H1 (cell line): Measurements from ENCODE around the gene EPB41L2. TPM values are rescaled to one million over a fixed set of nuclear protein-coding genes. Genes with fewer than 3 reads are reported as not detected.

ENCODE experiments used
- ATF2 ChIP-seq: IDR thresholded peaks from 2 replicates; pipeline ENCODE4 v1.6.1; 2012; ENCODE audit warnings: low read length, inconsistent platforms
- CREB1 ChIP-seq: IDR thresholded peaks from 2 replicates; pipeline ENCODE4 v1.6.1; 2012; ENCODE audit warnings: inconsistent platforms
- CTCF ChIP-seq, 3 experiments: IDR thresholded peaks; 1 replicate in 2 of 3; 2 replicates in 1 of 3; pipeline versions ENCODE4 v1.5.1 to v1.6.1; 2011; ENCODE audit warnings: low read length in 3 of 3, mild to moderate bottlenecking in 3 of 3, inconsistent platforms in 2 of 3, low read depth in 1 of 3, moderate library complexity in 1 of 3; ENCODE audit not compliant: insufficient read depth in 1 of 3; ENCODE audit errors: control extremely low read depth in 1 of 3
- EP300 ChIP-seq, 2 experiments: IDR thresholded peaks; 1 replicate in 1 of 2; 2 replicates in 1 of 2; pipeline ENCODE4 v1.6.1; 2011 to 2012; ENCODE audit warnings: low read depth in 2 of 2, low read length in 2 of 2, mild to moderate bottlenecking in 2 of 2, borderline replicate concordance in 1 of 2, inconsistent platforms in 1 of 2, moderate library complexity in 1 of 2
- EZH2 ChIP-seq: fragments of 200-600 bp; sonication (generic); IDR thresholded peaks from 2 replicates; pipeline ENCODE4 v1.7.1; 2012; ENCODE audit warnings: low read depth, mild to moderate bottlenecking, moderate library complexity, low read length, inconsistent platforms; ENCODE audit not compliant: severe bottlenecking
- SIX5 ChIP-seq: IDR thresholded peaks from 2 replicates; pipeline ENCODE4 v1.6.1; 2011; ENCODE audit warnings: mild to moderate bottlenecking, low read depth, low read length
- SP2 ChIP-seq: IDR thresholded peaks from 2 replicates; pipeline ENCODE4 v1.6.1; 2012; ENCODE audit warnings: mild to moderate bottlenecking, low read length, inconsistent platforms
- polyA plus RNA-seq, 7 experiments: library from polyadenylated mRNA; depleted of rRNA in 3 of 7; stranded (reverse) in 5 of 7; unstranded in 2 of 7; fragments of >200 nt in 5 of 7; fragments of 200-250 nt in 2 of 7; gene quantifications; 1 replicate in 5 of 7; 2 replicates in 1 of 7; 4 replicates in 1 of 7; pipeline versions ENCODE4 v1.2.1 to v1.2.3, GENCODE V29; 2011 to 2013; ENCODE audit warnings: missing spikeins in 2 of 7, mixed read lengths in 2 of 7
- total RNA-seq: library from RNA; stranded (reverse); fragmentation: NEBNext Ultra II Directional; extraction: Animal tissue kit (Norgen Biotek cat#: 25700); gene quantifications from 2 replicates; pipeline ENCODE4 v1.2.1, GENCODE V29; 2021
- TF ChIP-seq, protein P1 (sequence below): IDR thresholded peaks from 2 replicates; pipeline ENCODE4 v1.6.1; 2012; ENCODE audit warnings: inconsistent platforms

The EPB41L2 gene
- total and polyA plus RNA-seq, 2 of the 8 experiments (the other 6 are each of a cell fraction or from before 2014, with no cell fraction given), result 22.5 to 123 TPM

DNA sequence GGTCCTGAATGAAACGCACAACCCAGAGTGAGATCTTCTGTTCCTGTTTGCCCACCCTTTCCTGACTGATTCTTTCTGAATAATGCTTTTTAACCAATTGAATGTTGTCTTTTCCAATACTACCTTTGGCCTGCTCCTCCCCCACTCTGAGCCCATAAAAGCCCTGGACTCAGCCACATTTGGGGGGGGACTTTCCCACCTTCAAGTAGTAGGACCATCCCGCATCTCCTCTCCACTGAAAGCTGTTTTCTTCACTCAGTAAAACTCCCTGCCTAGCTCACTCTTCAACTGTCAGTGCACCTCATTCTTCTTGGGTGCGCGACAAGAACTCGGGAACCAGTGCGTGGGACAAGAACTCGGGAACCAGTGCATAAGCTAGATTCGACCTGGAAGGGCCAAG lies 77.9 kb downstream of the EPB41L2 start (continued):
- TF ChIP-seq SP2 (no peak), EP300 (IDR thresholded peaks at IDR 0.05; ENCODE audit: borderline replicate concordance in 1 of 2, low read depth in 2 of 2, low read length in 2 of 2) (no peak), ATF2 (no peak), CREB1 (no peak), SIX5 (no peak), EZH2 (no peak), CTCF (IDR thresholded peaks at IDR 0.05; ENCODE audit: control extremely low read depth in 1 of 3, insufficient read depth in 1 of 3, low read depth in 1 of 3, low read length in 3 of 3) (no peak)
- TF ChIP-seq, protein P1, sequence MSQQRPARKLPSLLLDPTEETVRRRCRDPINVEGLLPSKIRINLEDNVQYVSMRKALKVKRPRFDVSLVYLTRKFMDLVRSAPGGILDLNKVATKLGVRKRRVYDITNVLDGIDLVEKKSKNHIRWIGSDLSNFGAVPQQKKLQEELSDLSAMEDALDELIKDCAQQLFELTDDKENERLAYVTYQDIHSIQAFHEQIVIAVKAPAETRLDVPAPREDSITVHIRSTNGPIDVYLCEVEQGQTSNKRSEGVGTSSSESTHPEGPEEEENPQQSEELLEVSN, result no peak
